Smooth muscle cell (in vitro differentiated cells): ENCODE results near the gene CAPN12. TPM values are rescaled to one million over a fixed set of nuclear protein-coding genes. Genes with fewer than 3 reads are reported as not detected.

Source experiments
- DNase-seq: peaks from one replicate; lab custom pipeline; 2025; ENCODE audit not compliant: unreplicated experiment; lab: John Stamatoyannopoulos, UW
- H2AFZ ChIP-seq: fragments of 200-600 bp; sonication (generic); 2 replicates; pipeline ENCODE4 v1.6.0; 2016; ENCODE audit warnings: antibody characterized with exemption, low read depth, mild to moderate bottlenecking
- H3F3A ChIP-seq: fragments of 200-600 bp; sonication (generic); 2 replicates; pipeline ENCODE4 v1.6.0; 2017; ENCODE audit warnings: antibody characterized with exemption, low read depth
- H3K27ac ChIP-seq: fragments of 200-600 bp; sonication (generic); 2 replicates; pipeline ENCODE4 v1.5.1; 2016; ENCODE audit warnings: low read depth, mild to moderate bottlenecking
- H3K27me3 ChIP-seq: fragments of 200-600 bp; sonication (generic); 2 replicates; pipeline ENCODE4 v1.6.1; 2016; ENCODE audit warnings: low read depth, mild to moderate bottlenecking
- H3K36me3 ChIP-seq: fragments of 200-600 bp; sonication (generic); 2 replicates; pipeline ENCODE4 v1.5.1; 2016; ENCODE audit warnings: low read depth
- H3K4me1 ChIP-seq: fragments of 200-600 bp; sonication (generic); 2 replicates; pipeline ENCODE4 v1.5.1; 2016; ENCODE audit warnings: low read depth
- H3K4me2 ChIP-seq: fragments of 200-600 bp; sonication (generic); 2 replicates; pipeline ENCODE4 v1.6.0; 2016; ENCODE audit warnings: mild to moderate bottlenecking
- H3K4me3 ChIP-seq: fragments of 200-600 bp; sonication (generic); 2 replicates; pipeline ENCODE4 v1.5.1; 2016; ENCODE audit warnings: mild to moderate bottlenecking
- H3K79me2 ChIP-seq: fragments of 200-600 bp; sonication (generic); 2 replicates; pipeline ENCODE4 v1.6.0; 2016; ENCODE audit warnings: low read depth, mild to moderate bottlenecking
- H3K9ac ChIP-seq: fragments of 200-600 bp; sonication (generic); 2 replicates; pipeline ENCODE4 v1.6.0; 2016; ENCODE audit warnings: low read depth
- H3K9me3 ChIP-seq: fragments of 200-600 bp; sonication (generic); replicated peaks from 2 replicates; pipeline ENCODE4 v1.5.1; 2016; ENCODE audit warnings: low read depth
- H4K20me1 ChIP-seq: fragments of 200-600 bp; sonication (generic); 2 replicates; pipeline ENCODE4 v1.6.0; 2016; ENCODE audit warnings: low read depth
- whole genome bisulfite sequencing: methylation state at CpG from one replicate; pipeline ENCODE4 v1.1.7; 2016; ENCODE audit warnings: low lambda C conversion rate; 5-methylcytosine and 5-hydroxymethylcytosine counted together
- polyA plus RNA-seq: library from polyadenylated mRNA; unstranded; fragments of >200 nt; fragmentation: Nextera tagmentation; extraction: Ambion mirVana; gene quantifications from 2 replicates; pipeline ENCODE4 v1.2.1, GENCODE V29; 2016
- total RNA-seq: library from RNA; depleted of rRNA; stranded (reverse); fragments of >200 nt; gene quantifications from 2 replicates; pipeline ENCODE4 v1.2.3, GENCODE V29; 2014
- TF ChIP-seq, protein P1 (sequence below): fragments of 200-600 bp; sonication (generic); IDR thresholded peaks from 2 replicates; pipeline ENCODE4 v1.5.1; 2017; ENCODE audit warnings: borderline replicate concordance, mild to moderate bottlenecking, antibody characterized with exemption; ENCODE audit not compliant: insufficient read depth, poor library complexity, severe bottlenecking

CAPN12 gene
- total and polyA plus RNA-seq, 2 experiments from 2014 or later, result 1.4 to 5.5 TPM

DNA sequence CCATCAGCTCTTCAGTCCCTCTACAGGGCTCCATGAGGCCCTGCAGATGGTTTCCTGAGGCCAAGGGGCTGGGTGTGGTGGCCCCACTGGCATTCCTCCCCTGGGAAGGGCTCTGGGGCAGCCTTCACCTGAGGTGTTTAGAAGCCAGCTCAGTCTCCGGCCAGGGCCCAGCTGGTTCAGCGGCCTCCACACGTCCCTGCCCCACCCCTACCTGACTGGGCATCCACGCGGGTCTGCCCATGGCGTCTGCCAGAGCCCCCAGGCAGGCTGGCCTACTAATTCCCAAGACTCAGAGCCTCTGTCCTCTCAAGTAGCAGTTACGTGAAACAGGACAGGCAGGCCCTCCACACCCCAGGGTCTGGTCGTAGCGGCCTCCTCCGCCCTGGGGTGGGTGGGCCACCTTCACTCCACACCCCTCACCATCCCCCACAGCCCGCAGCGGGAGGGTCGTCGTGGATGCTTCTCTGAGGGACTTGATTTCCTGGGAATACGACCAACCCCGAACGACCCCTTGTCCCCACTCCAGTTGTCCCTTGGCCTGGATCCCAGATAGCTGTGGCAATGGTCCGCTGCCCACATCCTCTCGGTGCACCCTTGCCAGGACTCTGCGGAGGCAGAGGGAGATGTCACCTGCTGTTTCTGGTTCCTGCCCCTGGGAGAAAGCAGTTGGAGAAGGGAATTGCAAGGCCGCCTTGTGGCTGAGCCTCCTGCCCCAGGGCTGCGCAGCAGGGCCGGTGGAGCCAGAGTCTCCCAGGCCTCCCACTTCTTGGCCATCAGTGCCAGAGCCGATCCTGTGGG lies 24.3 kb downstream of the CAPN12 start:
- Histone ChIP-seq H3K4me3 (no peak overlapping the region), H3K27me3 (no peaks in the 10 kb centered on the region), H3K9ac (no peak overlapping the region), H3F3A (peaks cover 6% of the 10 kb centered on the region), H4K20me1 (peaks cover 35% of the 10 kb centered on the region), H3K4me2 (no peak overlapping the region), H3K9me3 (no peaks in the 10 kb centered on the region), H3K4me1 (no peaks in the 10 kb centered on the region), H3K27ac (no peak overlapping the region), H2AFZ (no peak overlapping the region), H3K36me3 (no peaks in the 10 kb centered on the region), H3K79me2 (peaks cover 19% of the 10 kb centered on the region)
- no peak for DNase-seq
- WGBS, result 95% methylated on average over 21 of the region's 24 CpGs
- TF ChIP-seq, protein P1, sequence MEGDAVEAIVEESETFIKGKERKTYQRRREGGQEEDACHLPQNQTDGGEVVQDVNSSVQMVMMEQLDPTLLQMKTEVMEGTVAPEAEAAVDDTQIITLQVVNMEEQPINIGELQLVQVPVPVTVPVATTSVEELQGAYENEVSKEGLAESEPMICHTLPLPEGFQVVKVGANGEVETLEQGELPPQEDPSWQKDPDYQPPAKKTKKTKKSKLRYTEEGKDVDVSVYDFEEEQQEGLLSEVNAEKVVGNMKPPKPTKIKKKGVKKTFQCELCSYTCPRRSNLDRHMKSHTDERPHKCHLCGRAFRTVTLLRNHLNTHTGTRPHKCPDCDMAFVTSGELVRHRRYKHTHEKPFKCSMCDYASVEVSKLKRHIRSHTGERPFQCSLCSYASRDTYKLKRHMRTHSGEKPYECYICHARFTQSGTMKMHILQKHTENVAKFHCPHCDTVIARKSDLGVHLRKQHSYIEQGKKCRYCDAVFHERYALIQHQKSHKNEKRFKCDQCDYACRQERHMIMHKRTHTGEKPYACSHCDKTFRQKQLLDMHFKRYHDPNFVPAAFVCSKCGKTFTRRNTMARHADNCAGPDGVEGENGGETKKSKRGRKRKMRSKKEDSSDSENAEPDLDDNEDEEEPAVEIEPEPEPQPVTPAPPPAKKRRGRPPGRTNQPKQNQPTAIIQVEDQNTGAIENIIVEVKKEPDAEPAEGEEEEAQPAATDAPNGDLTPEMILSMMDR, result no peak

DNA sequence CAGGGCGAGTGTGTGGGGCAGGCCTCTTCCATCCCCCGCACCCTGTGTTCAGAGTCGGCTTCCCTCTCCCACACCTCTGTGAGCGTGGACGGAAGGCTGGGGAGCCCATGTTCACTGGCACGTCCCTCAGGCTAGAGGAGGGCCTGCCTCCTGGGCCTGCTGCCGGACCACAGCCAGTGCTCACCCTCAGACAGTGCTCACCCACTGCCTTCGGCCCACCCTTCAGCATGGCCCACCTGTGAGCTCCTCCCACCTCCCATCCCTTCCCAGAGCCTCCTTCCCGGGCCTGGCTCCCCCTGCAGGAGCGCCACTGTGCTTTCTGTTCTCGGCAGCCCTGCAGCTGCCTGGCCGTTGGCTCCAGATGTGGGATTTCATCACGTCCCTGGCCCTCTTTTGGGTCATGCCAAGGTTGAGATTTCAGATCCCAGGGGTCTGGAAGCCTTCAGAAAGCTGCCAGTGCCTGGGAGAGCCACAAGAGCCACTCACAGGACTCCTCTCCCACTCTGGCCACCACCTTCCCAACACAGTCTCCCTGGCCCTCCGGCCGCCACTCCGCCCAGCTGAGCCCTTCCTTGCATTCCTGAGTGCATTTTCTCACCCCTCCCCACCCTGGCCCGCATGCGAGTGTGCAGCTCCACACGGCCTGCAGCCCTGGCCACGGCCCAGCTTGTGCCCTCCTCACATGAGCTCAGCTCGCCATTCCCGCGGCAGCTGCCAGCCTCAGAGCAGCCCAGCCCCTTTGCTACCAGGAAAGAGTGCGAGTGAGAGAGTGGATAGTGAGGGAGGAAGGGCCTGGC lies 25.3 kb downstream of the CAPN12 start:
- Histone ChIP-seq H4K20me1 (peaks cover 35% of the 10 kb centered on the region), H2AFZ (no peak overlapping the region), H3K4me2 (no peak overlapping the region), H3K27me3 (no peaks in the 10 kb centered on the region), H3K4me3 (no peak overlapping the region), H3K36me3 (no peaks in the 10 kb centered on the region), H3K4me1 (no peaks in the 10 kb centered on the region), H3K79me2 (peaks cover 19% of the 10 kb centered on the region), H3F3A (peaks cover 6% of the 10 kb centered on the region), H3K9me3 (no peaks in the 10 kb centered on the region), H3K27ac (no peak overlapping the region), H3K9ac (no peak overlapping the region)
- 76% methylated on average over 24 of the region's 24 CpGs for WGBS
- no peak for DNase-seq
- TF ChIP-seq, protein P1, result peak; percentile 20

DNA sequence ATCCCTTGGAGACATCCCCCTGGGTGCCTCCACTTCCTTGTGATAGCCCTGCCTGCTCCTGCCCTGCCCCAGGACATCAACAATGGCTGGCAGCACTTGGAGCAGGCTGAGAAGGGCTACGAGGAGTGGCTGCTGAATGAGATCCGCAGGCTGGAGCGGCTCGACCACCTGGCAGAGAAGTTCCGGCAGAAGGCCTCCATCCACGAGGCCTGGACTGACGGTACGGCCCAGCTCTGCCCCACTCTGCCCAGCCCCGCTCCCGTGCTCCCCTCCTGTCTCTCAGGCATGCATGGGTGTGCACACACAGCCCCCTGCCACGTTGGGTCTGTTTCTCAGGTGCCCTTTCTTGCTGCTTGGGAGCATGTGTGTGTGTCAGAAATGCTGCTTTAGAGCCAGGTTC lies 26.4 kb downstream of the CAPN12 start:
- H3K27me3 ChIP-seq, result no peaks in the 10 kb centered on the region
- no peaks in the 10 kb centered on the region for H3K9me3 ChIP-seq
- TF ChIP-seq, protein P1, result no peak
- WGBS, result 97% methylated on average over 11 of the region's 11 CpGs
- H4K20me1 ChIP-seq, result peaks cover 32% of the 10 kb centered on the region
- peaks cover 9% of the 10 kb centered on the region for H3F3A ChIP-seq
- no peak overlapping the region for H3K4me2 ChIP-seq
- no peak overlapping the region for H2AFZ ChIP-seq
- H3K4me1 ChIP-seq, result no peaks in the 10 kb centered on the region
- H3K9ac ChIP-seq, result no peak overlapping the region
- no peak for DNase-seq
- peaks cover 19% of the 10 kb centered on the region for H3K79me2 ChIP-seq
- no peak overlapping the region for H3K27ac ChIP-seq
- peaks cover 6% of the 10 kb centered on the region for H3K36me3 ChIP-seq
- no peak overlapping the region for H3K4me3 ChIP-seq
